Hair follicle dermal papilla cell (primary cell): ENCODE measurements around the gene ZNHIT1. TPM values are rescaled to one million over a fixed set of nuclear protein-coding genes. Genes with fewer than 3 reads are reported as not detected.

Experiments
- small RNA-seq: library from RNA; depleted of rRNA; stranded (forward); fragments of <200 nt; gene quantifications from one replicate; pipeline ENCODE3, GENCODE V24; 2012
- total RNA-seq: library from RNA; depleted of rRNA; stranded (reverse); fragments of >200 nt; gene quantifications from 2 replicates; pipeline ENCODE4 v1.2.3, GENCODE V29; 2012

Gene ZNHIT1
- 49.8 and 60.1 TPM in 2 replicates for total RNA-seq

GRCh38 chr7:101217388-101218235 is at the start of gene ZNHIT1, which contains the start of gene PLOD3:
ZNHIT1 (plus strand) TSS chr7:101218165; CDS start chr7:101218196, 31 bp downstream.
PLOD3 (minus strand) TSS chr7:101217581; CDS start chr7:101217274, 307 bp downstream.

GRCh38 chr7:101180130-101180755 is 37.7 kb upstream of the ZNHIT1 start, which contains the start of gene NAT16:
NAT16 (minus strand) TSS chr7:101180293; CDS start chr7:101174807, 5,486 bp downstream.

GRCh38 chr7:101200862-101201599 is 16.9 kb upstream of the ZNHIT1 start, which contains the start of gene MOGAT3:
MOGAT3 (minus strand) TSS chr7:101201036; CDS start chr7:101200854, 182 bp downstream.

GRCh38 chr7:101237206-101238067 is 19.5 kb downstream of the ZNHIT1 start, which contains the start of gene CLDN15:
CLDN15 (minus strand) TSS chr7:101237802; CDS start chr7:101237581, 221 bp downstream.

GRCh38 chr7:101244375-101245146 is 26.6 kb downstream of the ZNHIT1 start, which contains the start of gene FIS1:
FIS1 (minus strand) TSS chr7:101245081; CDS start chr7:101245004, 77 bp downstream.

Small RNAs within 50 kb of the gene (small RNA-seq; reads per million reads assigned to genes)
- gene RNU6-1104P, result not detected

Other genes starting within 250 kb of the ZNHIT1 start
- gene MUC12, start 248.6 kb upstream of the ZNHIT1 start, total RNA-seq, result under 0.01 TPM in 1 of 2 replicates, not detected in the other
- not detected in 2 replicates for gene MUC17, start 198.1 kb upstream of the ZNHIT1 start, total RNA-seq
- 20.4 and 25.3 TPM in 2 replicates for gene TRIM56, start 132.7 kb upstream of the ZNHIT1 start, total RNA-seq
- 290 and 467 TPM in 2 replicates for gene SERPINE1, start 91.1 kb upstream of the ZNHIT1 start, total RNA-seq
- gene AP1S1, start 63.7 kb upstream of the ZNHIT1 start, total RNA-seq, result 124 and 145 TPM in 2 replicates
- gene VGF, start 52.6 kb upstream of the ZNHIT1 start, total RNA-seq, result 0.16 TPM in 1 of 2 replicates, not detected in the other
- not detected in 2 replicates for gene NAT16, start 37.9 kb upstream of the ZNHIT1 start, total RNA-seq
- gene MOGAT3, start 17.1 kb upstream of the ZNHIT1 start, total RNA-seq, result not detected in 2 replicates
- 84.5 and 87.3 TPM in 2 replicates for gene PLOD3, start 584 bp upstream of the ZNHIT1 start, total RNA-seq
- 4.1 TPM in 2 replicates for gene CLDN15, start 19.6 kb downstream of the ZNHIT1 start, total RNA-seq
- 88.1 and 118 TPM in 2 replicates for gene FIS1, start 26.9 kb downstream of the ZNHIT1 start, total RNA-seq
- 26.6 and 31.0 TPM in 2 replicates for gene IFT22, start 103.6 kb downstream of the ZNHIT1 start, total RNA-seq
- gene COL26A1, start 144.7 kb downstream of the ZNHIT1 start, total RNA-seq, result not detected in 2 replicates